GM19397 (cell line): ENCODE measurements around the gene LGALS3BP.
"Not testable (repeated sequence)": the region's sequence is repeated elsewhere in the genome, so short reads cannot be mapped to it uniquely, and the experiment has no call there.

Source experiments
- ATAC-seq: cut with Tn5 transposase; IDR thresholded peaks from one replicate; pipeline ENCODE4 v1.9.1; 2021; ENCODE audit warnings: mild to moderate bottlenecking, moderate library complexity; ENCODE audit not compliant: unreplicated experiment

LGALS3BP gene

DNA sequence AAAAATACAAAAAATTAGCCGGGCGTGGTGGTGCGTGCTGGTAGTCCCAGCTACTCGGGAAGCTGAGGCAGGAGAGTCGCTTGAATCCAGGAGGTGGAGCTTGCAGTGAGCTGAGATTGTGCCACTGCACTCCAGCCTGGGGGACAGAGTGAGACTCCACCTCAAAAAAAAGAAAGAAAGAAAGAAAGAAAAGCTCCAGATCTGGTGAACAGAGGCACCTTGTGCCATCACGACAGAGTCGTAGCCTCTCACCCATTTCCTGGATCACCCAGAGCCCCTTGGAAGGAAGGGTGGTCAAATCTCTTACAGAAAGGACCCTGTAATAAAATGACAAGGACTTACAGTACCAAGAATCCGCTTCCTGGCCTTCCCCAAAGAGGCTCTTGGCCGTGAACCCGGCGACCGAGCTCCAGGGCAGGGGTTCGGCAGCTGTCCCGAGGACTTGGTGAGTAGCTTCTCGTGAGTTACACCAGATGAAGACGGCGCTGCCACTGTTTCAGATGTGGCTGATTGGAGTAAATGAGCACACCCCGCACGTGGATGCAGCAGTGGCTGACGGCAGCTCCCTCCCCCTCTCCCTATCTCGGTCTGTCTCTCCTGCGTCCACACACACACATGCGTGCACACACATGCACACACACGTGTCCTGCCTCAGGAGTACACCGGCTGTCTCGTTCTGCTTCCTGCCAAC is 13.5 kb downstream of the LGALS3BP start:
- ATAC-seq: no peak

DNA sequence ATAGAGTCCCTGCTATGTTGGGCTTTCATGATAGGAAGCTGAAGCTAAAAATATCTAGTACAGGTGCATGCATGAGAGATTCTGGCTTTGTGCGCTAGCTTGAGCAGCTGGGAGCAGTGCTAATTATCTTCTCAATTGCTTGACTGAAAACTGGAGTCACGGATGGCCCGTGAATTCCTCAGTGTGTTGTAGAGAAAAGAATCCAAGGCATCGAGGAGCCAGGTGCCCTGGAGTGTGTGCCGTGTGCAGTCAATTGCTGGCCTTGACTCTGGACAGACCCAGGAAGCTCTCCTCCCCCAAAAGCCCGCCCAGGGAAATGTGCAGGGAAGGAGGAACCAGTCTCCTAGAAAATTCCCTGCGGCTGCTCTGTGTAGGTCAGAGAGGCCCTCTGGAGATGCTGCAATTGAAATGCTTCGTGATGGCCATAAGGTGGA is 14.2 kb downstream of the LGALS3BP start:
- ATAC-seq: no peak

DNA sequence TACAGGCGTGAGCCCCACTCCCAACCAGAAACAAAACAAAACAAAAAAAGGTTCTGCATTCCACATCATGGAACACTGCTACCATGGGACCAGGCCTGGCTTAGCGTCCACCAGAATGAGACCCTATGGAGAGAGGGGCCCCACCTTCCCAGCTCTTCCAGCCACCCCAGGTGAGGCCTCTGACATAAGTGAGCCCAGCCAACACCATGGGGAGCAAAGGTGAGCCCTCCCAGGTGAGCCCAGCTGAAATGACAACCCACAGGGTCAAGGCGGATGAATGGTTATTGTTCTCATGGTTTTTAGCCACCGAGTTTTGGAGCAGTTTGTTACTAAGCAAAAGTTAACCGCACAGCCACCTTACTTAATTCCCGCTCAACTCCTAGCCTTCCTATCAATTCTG is 16.3 kb downstream of the LGALS3BP start:
- ATAC-seq: no peak

DNA sequence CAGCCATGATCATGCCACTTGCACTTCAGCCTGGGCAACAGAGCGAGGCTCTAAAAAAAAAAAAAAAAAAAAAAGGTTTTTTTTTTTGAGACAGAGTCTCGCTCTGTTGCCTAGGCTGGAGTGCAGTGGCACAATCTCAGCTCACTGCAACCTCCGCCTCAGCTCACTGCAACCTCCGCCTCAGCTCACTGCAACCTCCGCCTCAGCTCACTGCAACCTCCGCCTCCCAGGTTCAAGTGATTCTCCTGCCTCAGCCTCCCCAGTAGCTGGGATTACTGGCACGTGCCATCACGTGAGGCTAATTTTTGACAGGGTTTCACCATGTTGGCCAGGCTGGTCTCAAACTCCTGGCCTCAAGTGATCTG is 16.8 kb downstream of the LGALS3BP start:
- ATAC-seq: not testable (repeated sequence)

DNA sequence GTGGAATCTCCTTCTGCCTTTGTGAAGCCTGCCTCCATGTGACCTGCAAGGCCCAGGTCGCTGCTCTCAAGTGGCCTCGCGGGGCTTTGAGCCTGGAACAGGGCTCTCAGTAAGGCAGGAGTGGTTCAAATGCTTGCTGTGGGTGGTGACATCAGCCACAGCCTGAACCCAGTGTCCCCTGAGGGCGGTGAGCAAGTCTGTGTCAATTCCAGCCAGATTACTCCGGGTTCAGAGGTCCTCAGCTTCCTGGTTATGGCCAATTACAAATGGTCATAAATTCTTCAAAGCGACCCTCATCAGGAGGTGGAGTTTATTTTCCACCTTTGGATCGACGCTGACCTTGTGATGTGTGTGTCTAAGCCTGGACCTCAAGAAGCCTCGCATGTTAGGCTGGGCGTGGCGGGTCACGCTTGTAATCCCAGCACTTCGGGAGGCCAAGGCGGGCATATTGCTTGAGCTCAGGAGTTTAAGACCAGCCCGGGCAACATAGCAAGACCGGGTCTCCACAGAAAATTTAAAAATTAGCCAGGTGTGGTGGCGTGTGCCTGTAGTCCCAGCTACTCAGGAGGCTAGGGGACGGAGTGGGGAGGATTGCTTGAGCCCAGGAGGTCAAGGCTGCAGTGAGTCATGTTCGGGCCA is 17.3 kb downstream of the LGALS3BP start:
- no peak for ATAC-seq

DNA sequence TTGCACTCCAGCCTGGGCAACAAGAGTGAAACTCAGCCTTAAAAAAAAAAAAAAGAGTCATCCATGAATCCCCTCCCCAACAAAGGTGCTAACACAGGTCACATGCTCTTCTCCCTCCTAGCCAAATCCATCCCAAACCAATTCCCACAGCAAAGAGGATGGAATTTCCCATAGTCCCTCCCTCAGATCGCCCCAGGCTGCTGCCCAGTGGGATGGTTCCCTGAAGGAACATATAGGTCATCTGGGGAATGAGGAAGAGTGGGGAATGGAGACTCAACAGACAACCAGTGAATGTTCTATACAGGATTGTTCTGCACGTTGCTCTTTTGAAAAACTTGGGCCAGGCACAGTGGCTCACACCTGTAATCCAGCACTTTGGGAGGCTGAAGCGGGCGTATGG is 18.2 kb downstream of the LGALS3BP start:
- ATAC-seq: no peak

DNA sequence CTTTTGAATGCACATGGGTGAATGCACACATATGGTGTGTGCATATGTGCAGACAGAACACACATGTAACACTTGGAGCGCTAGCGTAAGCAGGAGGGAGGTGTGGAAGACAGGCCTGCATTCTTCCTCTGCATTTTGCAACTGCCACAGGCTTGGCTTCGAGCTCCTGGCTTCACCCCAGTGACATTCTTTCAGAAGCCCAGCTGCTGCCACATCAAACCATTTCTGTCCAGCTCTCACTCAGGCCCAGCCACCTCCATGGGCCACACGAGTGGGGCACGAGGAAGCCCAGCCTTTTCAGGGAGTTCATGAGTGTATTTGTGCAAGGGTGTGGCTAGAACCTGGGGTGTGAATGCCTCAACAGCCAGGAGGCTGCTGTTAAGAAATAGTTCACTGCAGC is 18.8 kb downstream of the LGALS3BP start:
- ATAC-seq: no peak

DNA sequence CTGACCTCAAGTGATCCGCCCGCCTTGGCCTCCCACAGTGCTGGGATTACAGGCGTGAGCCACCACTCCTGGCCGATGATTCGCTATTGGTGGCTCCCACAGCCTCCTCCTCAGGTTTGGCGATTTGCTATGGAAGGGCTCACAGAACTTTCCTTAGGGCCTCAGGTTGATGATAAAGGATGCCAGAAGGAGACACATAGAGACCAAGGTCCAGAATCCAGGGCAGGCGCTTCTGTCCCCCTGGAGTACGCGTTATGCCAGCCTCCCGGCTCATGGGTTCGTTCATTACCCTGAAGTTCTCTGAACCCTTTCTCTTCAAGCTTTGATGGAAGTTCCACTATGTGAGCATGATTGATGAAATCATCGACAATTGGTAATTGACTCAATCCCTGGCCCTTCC is 19.9 kb downstream of the LGALS3BP start:
- ATAC-seq: no peak

DNA sequence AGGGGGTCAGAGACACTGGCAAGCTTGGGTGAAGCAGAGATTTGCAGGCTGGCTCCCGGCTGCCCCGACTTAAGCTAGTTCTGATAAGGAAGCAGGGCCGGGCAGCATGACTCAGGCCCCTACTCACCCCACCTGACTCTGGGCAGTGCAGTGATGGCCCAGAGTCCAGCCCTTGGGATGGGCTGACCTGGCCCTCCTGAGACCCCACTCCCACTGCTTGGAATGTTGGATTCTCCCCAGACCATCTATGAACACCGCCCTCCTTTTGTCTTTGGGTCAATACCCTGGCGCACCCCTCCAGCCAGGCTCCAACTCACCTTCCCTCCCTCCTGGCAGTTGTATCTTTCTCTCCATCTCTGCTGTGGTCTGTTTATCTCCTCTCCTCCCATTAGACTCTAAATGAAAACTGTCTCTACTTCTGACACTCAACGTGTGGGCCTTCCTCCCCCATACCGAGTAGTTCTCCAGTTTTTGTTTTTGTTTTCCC is 21.0 kb downstream of the LGALS3BP start:
- no peak for ATAC-seq

DNA sequence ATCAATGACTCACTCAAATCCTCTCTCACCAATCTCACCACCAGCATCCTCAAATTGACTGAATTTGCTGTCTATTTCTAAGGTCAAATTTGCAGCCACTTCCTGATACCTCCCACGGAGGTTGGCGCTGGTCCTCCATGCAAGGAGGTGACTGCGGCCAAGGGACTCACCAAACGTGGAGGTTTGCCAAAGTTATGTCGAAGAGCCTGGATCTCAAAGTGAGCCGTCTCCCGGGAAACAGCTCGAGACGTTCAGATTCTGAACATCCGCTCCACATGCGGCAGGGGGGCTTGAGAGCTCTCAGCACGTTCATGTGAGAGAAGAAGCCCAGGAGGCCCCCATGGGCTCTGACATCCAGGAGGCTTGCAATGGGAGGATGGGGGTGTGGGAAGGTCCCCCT is 22.6 kb downstream of the LGALS3BP start:
- no peak for ATAC-seq

DNA sequence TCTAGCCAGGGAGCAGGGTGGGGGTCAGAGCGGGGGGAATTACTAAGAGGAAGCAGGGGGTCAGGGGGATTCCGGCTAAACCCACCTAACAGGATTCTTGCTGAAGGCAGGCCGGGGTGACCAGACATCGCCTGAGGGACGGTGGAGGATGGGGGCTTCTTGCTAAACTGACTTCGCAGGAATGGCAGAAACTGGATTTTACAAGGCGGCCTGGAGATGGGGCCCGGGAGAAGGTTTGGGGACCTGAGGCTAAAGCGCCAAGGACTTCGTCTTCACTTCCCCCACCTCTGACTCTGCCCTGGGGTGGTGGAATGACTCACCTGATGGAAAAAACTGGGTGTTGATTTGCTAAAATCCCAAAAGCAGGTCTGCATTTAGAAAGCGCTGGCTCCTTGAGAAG is 23.5 kb downstream of the LGALS3BP start:
- no peak for ATAC-seq

DNA sequence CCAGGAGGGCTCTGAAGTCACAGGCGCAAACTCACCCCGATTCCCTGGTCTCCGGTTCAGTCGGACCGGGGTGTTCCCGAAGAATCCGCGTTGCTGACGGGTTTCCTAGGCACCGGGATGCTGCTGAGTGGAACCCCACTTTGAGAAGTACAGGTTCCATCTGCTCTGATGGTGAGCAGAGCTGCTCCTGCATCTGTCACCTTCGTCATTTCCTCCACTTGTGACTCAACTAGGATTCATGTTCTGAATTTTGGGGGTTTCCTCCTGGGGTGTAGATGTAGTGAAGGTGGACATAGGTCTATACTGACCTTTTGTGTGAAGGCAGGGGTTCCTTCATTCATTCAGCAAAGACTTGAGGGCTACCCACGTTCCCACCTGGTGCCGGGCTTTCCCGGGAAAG is 25.0 kb downstream of the LGALS3BP start:
- no peak for ATAC-seq

DNA sequence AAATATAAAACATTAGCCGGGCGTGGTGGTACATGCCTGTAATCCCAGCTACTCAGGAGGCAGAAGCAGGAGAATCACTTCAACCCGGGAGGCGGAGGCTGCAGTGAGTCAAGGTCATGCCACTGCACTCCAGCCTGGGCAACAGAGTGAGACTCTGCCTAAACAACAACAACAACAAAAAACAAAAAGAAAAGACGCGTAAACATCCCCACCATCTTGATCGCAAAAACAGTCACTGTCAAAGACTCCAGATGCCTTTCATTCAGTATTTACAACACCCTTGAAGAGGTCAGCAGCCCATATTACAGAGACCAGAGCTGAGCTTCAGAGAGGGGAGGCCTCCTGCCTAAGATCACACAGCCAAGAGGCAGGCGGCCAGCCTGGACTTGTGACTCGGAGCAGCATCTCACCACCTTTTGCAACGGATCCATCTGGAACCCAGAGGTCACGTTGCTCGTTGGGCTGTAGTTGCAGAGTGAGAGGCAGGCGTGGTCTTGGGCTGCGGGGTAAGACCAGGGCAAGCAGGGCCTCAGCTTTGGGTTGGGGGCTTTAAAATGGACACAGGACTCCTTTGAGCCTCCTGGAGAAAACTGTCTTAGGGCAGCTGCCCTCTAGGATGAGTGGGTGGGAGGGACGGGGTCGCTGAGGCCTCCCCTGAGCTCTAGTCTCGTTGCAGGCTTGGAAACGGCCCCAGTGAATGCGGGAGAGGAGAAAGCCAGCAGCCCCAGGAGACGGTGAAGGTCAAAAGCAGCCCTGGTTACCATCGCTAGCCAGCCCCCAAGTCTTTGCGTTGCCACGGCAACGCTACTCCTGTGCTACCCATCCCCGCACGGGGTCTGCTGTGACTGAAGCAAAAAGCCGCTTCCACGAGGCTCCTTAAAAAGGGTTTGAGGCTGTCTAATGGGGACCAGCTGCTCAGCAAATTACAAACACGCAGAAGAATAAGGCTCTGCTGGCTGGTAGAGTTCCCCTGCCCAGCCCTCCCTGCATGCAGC is 26.1 kb downstream of the LGALS3BP start:
- ATAC-seq: no peak

DNA sequence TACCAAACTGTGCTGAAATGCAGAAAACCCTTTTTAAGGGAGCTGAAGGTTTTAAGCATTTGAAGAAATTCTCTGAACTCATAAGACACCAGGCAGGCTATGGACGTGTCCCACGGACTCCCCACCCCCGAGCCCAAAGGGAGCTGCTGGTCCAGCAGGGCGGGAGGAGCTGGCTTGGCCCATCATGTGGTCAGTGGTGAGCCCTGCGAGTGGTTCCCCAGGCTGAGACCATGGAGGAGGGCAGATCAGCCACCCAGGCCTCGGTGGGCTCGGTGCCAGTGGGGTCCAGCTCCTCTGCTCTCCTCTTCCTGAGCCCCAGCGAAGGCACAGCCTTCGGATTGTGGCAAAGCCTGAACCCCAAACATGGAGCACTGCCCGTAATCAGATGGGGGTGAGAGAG is 27.0 kb downstream of the LGALS3BP start:
- no peak for ATAC-seq

DNA sequence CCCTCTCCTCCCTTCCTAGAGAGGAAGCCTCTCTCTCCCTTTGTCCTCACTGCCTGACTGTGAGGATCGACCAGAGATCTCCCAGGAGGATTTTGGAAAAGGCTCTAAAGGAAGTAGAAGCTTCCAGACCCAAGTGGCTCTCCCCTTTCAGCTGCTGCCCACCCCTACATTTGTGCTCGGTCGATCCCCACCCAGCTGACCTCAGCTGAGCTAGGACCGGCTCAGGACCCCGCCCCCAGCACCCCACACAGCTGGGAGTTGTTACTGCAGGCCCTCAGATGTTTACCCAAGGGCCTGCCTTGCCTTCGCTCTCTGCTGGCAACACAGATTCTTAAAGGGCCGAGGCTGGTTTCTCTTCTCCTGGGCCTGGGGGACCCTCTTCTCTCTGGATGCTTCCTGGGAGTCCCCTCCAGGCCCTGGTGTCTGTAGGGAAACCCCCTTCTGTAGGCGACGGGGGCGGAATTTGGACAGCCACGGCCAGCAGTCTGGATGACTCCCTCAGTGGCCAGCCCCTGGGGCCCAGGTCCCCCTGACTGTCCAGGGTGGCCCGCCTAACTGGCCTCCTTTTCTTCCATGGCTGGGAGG is 27.7 kb downstream of the LGALS3BP start:
- ATAC-seq: no peak

DNA sequence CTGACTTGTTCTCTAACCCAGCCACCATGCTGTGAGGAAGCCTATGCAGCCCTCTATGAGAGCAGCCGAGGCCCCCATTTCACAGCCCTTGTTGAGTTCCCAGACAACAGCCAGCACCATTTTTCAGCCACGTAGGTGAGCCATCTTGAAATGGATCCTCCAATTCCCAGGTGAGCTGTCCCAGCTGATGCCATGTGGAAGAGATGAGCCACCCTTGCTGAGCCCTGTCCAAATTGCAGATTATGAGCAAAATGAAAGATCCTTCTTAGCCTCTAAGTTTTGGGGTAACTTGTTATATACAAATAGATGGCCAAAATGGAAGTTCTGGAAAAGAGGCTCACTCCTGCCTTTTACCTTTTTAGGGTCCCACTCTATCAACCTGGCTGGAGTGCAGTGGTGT is 28.9 kb downstream of the LGALS3BP start:
- ATAC-seq: no peak

DNA sequence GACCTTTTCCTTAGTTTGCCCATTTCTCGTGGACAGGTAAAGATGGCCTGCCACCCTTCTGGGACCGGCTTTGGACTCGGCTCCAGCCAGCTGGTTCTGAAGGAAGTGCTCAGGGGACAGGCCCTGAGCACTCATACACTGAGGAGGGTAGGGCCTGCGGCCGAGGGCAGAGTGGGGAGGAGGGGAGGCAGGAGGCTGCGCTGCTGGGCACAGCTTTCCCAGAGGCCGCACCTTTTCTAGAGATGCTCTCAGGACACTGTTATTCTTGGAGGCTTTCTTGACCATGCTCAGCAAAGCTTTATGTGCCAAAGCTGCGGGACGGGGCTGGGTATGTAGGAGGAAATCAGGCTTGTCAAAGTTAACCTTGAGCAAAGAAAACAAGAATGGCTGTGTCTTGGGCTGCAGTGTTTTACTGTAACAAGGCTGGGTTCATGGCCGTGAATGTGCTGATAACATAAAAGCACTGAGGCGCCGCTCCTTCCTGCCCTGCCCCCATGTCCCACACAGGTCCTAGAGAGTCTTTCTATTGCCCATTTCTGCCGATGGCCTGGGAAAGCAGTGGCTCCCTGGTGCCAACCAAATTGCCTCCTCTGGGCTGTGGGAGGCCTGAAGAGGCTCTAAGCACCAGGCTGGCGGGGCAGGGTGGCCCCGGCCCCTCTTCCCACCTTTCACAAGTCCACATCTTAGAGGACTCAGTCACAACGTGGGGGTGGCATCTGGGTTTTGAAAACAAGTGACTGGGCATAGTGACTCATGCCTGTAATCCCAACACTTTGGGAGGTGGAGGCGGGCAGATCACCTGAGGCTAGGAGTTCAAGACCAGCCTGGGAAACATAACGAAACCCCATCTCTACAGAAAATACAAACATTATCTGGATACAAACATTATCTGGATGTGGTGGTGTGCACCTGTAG is 32.2 kb downstream of the LGALS3BP start:
- no peak for ATAC-seq

DNA sequence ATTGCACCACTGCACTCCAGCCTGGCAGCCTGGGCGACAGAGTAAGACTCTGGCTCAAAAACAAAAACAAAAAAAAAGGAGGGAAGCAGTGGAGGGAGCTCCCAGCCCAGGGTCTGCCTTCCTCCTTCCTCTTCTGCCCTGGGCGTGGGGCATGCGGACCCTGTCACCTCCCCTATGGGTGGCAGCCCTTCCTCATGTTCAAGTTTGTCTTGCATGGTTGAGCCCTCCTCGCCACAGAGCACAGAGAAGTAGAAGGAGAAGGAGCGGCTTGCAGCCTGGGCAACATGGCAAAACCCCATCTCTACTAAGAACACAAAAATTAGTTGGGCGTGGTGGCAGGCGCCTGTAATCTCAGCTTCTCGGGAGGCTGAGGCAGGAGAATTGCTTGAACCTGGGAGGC is 33.1 kb downstream of the LGALS3BP start:
- ATAC-seq: no peak

DNA sequence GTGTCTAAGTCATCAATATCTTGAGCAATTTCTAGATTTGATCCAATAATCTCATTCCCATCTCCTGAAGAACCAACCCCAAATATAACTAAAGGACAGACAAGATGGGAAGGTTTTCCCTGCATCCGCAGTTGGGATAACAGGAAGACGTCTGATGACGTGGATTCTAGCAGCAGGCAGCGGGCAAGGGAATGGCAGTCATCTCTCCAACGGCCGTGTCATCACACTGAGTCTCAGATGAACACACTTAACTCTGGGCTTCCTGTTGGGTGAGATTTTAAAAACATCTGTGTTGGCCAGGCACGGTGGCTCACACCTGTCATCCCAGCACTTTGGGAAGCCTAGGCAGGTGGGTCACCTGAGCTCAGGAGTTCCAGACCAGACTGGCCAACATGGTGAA is 33.6 kb downstream of the LGALS3BP start:
- no peak for ATAC-seq

DNA sequence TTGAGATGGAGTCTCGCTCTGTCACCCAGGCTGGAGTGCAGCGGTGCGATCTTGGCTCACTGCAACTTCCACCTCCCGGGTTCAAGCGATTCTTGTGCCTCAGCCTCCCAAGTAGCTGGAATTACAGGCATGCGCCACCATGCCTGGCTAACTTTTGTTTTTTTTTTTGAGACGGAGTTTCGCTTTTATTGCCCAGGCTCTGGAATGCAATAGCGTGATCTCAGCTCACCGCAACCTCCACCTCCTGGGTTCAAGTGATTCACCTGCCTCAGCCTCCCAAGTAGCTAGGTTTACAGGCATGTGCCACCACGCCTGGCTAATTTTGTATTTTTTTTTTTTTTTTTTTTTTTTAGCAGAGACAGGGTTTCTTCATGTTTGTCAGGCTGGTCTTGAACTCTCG is 34.3 kb downstream of the LGALS3BP start:
- ATAC-seq: not testable (repeated sequence)
